OCI-LY3 (cell line): ENCODE measurements around the gene KRT74.
A peak's percentile ranks its signal among the peaks of the same experiment; 100 is the strongest.

ENCODE experiments used
- H2AFZ ChIP-seq: fragments of 200-600, 300-600 bp; shearing (Covaris generic); 2 replicates; pipeline ENCODE4 v1.6.0; 2014; ENCODE audit warnings: antibody characterized with exemption, low read depth, low read length
- H3K27ac ChIP-seq: fragments of 200-600, 300-600 bp; sonication (generic); 2 replicates; pipeline ENCODE4 v1.5.1; 2014; ENCODE audit warnings: mild to moderate bottlenecking, low read length, moderate library complexity, mixed read lengths
- H3K27me3 ChIP-seq: fragments of 200-600, 300-600 bp; sonication (generic); 2 replicates; pipeline ENCODE4 v1.6.1; 2014; ENCODE audit warnings: low read depth, low read length, mixed read lengths
- H3K36me3 ChIP-seq: fragments of 200-600, 300-600 bp; sonication (generic); replicated peaks from 2 replicates; pipeline ENCODE3; 2014; ENCODE audit warnings: low read depth, low read length, mixed read lengths
- H3K4me1 ChIP-seq: fragments of 300-600, 200-600 bp; sonication (generic); 2 replicates; pipeline ENCODE4 v1.6.1; 2014; ENCODE audit warnings: low read length, mixed read lengths
- H3K4me2 ChIP-seq: fragments of 200-600, 300-600 bp; sonication (generic); 2 replicates; pipeline ENCODE4 v1.6.1; 2014; ENCODE audit warnings: low read length, mixed read lengths
- H3K4me3 ChIP-seq: fragments of 300-600, 200-600 bp; sonication (generic); 2 replicates; pipeline ENCODE4 v1.5.1; 2014; ENCODE audit warnings: antibody characterized with exemption, mild to moderate bottlenecking, low read length, moderate library complexity
- H3K79me2 ChIP-seq: fragments of 300-600, 200-600 bp; shearing (Covaris generic); 2 replicates; pipeline ENCODE4 v1.6.1; 2014; ENCODE audit warnings: mild to moderate bottlenecking, low read length, mixed read lengths
- H3K9ac ChIP-seq: fragments of 300-600, 200-600 bp; shearing (Covaris generic); 2 replicates; pipeline ENCODE4 v1.6.0; 2014; ENCODE audit warnings: mild to moderate bottlenecking, low read length, moderate library complexity
- H3K9me3 ChIP-seq: fragments of 200-600, 300-600 bp; shearing (Covaris generic); 2 replicates; pipeline ENCODE4 v1.6.1; 2014; ENCODE audit warnings: low read length, mixed read lengths; ENCODE audit not compliant: insufficient read depth
- H4K20me1 ChIP-seq: fragments of 200-600, 300-600 bp; sonication (generic); 2 replicates; pipeline ENCODE4 v1.6.1; 2016; ENCODE audit warnings: low read length, mixed read lengths; ENCODE audit not compliant: insufficient read depth
- EZH2phosphoT487 ChIP-seq: fragments of 200-600 bp; shearing (Covaris generic); IDR thresholded peaks from 2 replicates; pipeline ENCODE4 v1.6.1; 2018; ENCODE audit warnings: antibody characterized with exemption, mixed run types, low read depth
- TF ChIP-seq, protein P1 (sequence below): fragments of 200-600, 300-600 bp; sonication (generic); IDR thresholded peaks from 2 replicates; pipeline ENCODE4 v1.5.1; 2014; ENCODE audit warnings: antibody characterized with exemption, low read length, low read depth

The KRT74 gene

DNA sequence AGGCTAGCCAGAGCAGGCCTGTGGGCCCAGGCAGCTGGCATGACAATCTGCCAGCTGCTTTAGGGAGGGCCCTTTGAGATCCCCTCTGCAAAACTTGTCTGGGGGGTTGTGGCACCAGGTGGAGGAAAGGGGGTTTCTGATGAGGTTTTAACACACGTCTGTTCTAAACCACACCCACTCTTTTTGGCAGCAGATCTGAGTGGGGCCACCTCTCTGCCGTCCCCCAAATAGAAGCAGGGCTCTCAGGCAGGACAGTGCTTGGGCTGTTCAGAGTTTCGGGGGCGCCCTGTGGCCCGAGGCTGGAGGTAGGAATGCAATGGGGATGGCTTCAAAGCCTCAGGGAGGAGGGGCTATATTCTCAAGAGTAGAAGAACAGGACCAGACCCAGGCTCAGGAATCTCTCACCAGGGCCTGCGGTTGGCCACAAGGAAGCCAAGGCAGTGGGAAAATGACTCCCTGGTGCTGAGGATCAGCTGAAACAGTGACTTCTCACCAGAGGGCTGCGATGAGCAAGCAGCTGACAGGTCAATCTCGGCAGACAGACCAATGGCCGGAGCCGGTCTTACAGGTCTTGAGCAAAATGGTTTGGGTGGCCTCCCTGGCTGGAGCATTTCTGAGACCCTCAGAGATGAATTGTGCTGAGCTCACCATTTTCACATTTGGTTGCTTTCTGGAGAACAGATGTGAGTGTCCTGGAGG is 51.9 kb downstream of the KRT74 start:
- Histone ChIP-seq H3K79me2 (no peaks in the 10 kb centered on the region), H3K27ac (peak overlapping the region; percentile 63), H3K4me2 (peak overlapping the region; percentile 67), H3K36me3 (no peaks in the 10 kb centered on the region), H3K9me3 (no peaks in the 10 kb centered on the region), H3K4me1 (peaks cover 66% of the 10 kb centered on the region), H3K4me3 (peak overlapping the region; percentile 72), H3K9ac (peak overlapping the region; percentile 16), H2AFZ (peak overlapping the region; percentile 36; the same call in 1 of the 2 replicates), H3K27me3 (peaks cover 3% of the 10 kb centered on the region; the same call in 1 of the 2 replicates), H4K20me1 (no peaks in the 10 kb centered on the region)
- no peak for TF ChIP-seq EZH2phosphoT487
- TF ChIP-seq, protein P1, sequence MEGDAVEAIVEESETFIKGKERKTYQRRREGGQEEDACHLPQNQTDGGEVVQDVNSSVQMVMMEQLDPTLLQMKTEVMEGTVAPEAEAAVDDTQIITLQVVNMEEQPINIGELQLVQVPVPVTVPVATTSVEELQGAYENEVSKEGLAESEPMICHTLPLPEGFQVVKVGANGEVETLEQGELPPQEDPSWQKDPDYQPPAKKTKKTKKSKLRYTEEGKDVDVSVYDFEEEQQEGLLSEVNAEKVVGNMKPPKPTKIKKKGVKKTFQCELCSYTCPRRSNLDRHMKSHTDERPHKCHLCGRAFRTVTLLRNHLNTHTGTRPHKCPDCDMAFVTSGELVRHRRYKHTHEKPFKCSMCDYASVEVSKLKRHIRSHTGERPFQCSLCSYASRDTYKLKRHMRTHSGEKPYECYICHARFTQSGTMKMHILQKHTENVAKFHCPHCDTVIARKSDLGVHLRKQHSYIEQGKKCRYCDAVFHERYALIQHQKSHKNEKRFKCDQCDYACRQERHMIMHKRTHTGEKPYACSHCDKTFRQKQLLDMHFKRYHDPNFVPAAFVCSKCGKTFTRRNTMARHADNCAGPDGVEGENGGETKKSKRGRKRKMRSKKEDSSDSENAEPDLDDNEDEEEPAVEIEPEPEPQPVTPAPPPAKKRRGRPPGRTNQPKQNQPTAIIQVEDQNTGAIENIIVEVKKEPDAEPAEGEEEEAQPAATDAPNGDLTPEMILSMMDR = no peak

DNA sequence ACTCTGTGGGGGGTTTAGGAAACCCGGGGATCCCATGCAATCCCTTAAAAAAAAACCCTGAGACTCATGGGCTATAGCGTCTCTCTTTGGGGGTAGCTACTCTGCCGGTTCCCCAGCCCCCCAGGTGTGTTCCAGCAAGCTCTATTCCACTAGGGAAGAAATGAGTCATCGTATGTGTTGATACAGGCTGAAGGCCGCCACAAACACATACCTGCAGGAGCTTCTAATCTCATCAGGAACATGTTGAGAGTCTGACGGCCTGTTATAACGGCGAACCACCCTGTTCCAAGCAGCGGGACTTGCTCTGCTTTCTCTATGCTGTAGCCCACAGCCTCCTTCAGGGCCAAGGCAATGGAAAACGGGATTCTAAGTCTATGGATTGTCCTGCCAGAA is 52.5 kb downstream of the KRT74 start:
- peaks cover 3% of the 10 kb centered on the region; the same call in 1 of the 2 replicates for H3K27me3 ChIP-seq
- no peaks in the 10 kb centered on the region for H4K20me1 ChIP-seq

DNA sequence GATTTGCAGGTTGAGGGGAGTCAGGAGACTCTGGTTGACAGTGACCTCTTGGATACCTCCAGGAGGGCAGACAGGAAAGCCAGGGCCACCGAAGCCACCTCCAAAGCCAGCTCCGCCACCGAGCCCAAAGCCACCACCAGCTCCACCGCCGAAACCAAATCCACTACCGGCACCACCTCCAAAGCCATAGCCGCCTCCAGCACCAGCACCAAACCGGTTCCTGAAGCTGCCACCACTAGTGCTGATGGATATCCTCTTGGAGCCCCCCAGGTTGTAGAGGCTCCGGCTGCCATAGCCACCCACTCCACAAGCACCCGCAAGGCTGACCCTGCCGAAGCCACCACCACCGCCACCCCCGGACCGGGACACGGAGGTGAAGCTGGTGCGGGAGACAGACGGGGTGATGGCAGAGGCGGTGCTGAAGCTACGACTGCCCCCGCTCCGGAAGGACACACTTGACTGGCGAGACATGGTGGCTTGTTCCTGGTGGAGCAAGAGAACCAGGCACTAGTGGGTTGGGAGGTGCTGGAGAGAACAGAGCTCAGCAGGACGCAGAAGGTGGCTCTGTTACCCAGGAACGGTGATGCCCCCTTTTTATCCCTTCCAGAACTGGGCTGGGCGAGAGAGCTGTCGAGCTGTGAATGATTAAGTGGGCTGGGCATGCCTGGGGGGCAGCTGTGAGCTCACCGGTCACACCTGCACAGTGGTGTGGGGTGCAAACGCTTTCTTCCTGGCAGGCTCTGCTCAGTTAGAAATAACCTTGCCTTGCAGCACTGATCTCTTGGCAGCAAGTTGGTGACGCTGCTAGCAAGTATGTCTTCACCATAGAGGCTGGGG is 53.6 kb downstream of the KRT74 start, which contains the start of gene KRT5:
TSS of gene KRT5 (minus strand) at position 569 of the 837 bp plus-strand sequence. CDS start at position 471, 98 bp downstream.
- Histone ChIP-seq H3K27ac (peak within 1 kb of the TSS; percentile 63), H3K9ac (peak within 1 kb of the TSS; percentile 16), H3K4me3 (peak within 1 kb of the TSS; percentile 72), H4K20me1 (no peaks in the 10 kb centered on the region), H3K79me2 (no peaks in the 10 kb centered on the region), H3K9me3 (no peaks in the 10 kb centered on the region), H3K4me2 (peak within 1 kb of the TSS; percentile 67), H3K27me3 (peaks cover 3% of the 10 kb centered on the region; the same call in 1 of the 2 replicates), H2AFZ (no peak within 1 kb of the TSS; the same call in 1 of the 2 replicates), H3K36me3 (no peaks in the 10 kb centered on the region), H3K4me1 (peaks cover 52% of the 10 kb centered on the region)
- TF ChIP-seq, protein P1 = no peak
- no peak for TF ChIP-seq EZH2phosphoT487

More for the DNA sequence above, 52.5 kb downstream of the KRT74 start:
- Histone ChIP-seq H3K27ac (peak overlapping the region; percentile 63), H3K9ac (peak overlapping the region; percentile 16), H3K36me3 (no peaks in the 10 kb centered on the region), H2AFZ (no peak overlapping the region; the same call in 1 of the 2 replicates), H3K4me3 (peak overlapping the region; percentile 72), H3K4me2 (peak overlapping the region; percentile 67), H3K4me1 (peaks cover 64% of the 10 kb centered on the region), H3K9me3 (no peaks in the 10 kb centered on the region), H3K79me2 (no peaks in the 10 kb centered on the region)
- TF ChIP-seq EZH2phosphoT487 = no peak
- TF ChIP-seq, protein P1 = no peak

DNA sequence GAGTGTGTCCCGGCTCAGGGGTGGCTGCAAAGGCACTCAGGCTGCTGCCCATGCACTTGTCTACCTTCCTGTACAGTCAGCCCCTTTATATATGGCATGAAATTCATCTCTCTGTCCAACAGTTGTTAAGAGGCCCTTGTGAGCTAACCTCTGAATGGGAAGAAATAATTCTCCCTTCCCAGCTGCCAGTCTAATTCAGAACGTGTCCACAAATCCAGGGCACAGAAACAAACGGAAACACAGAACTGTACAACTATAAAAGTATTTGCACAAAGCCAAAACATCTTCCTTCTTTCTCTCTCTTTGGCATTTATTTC is 54.3 kb downstream of the KRT74 start:
- Histone ChIP-seq H3K79me2 (no peaks in the 10 kb centered on the region), H3K27me3 (peaks cover 3% of the 10 kb centered on the region; the same call in 1 of the 2 replicates), H3K4me2 (peak overlapping the region; percentile 67), H3K4me3 (peak overlapping the region; percentile 72), H3K27ac (no peak overlapping the region), H3K9ac (peak overlapping the region; percentile 16; the same call in 1 of the 2 replicates), H3K9me3 (no peaks in the 10 kb centered on the region), H4K20me1 (no peaks in the 10 kb centered on the region), H2AFZ (no peak overlapping the region), H3K36me3 (no peaks in the 10 kb centered on the region), H3K4me1 (peaks cover 45% of the 10 kb centered on the region)
- TF ChIP-seq EZH2phosphoT487 = no peak
- TF ChIP-seq, protein P1 = no peak
